AML-193 (cell line): ENCODE results near the gene FAM161A.
A peak's percentile ranks its signal among the peaks of the same experiment; 100 is the strongest.
"Not testable (repeated sequence)": the region's sequence is repeated elsewhere in the genome, so short reads cannot be mapped to it uniquely, and the experiment has no call there.

Experiments
- DNase-seq, 2 experiments: peaks; one replicate each; lab custom pipeline; 2025; lab: John Stamatoyannopoulos, UW

Gene FAM161A

DNA sequence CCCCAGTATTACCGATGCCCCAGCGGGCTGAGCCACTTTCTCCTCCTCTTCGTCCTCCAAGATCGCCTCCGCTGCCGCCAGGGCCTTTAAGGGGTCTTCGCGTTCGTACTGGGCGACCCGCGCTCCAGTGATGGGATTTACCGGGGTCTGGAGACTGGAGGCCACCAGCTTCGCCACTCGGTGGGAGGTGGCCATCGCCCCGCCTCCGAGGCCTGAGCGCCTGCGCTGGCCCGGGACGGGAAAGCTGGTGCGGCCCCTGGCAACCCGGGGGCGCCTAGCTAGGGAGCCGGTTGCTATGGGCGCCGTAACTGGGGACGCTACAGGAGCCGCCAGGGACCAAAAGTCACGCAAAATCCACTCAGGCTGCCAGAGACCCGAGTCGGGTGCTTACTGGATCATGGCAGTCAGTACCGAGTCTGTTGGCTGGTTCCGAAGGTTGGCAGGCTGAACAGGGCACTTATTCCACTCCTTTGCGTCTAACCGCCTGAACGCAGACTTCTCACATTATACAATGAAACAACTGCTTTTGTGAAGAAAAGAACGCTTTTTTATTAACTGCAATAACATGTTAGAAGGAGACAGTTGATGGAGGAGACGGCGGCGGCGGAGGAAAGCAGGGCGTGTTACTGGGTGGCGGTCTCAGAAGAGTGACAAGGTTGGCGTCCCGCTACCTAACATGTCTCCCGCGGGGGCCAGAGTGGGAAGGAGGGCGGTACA lies at the start of gene FAM161A:
Gene FAM161A (minus strand): TSS at position 214 of the 717 bp plus-strand sequence. CDS start 19 bp downstream, at position 195.
- DNase-seq = peak; percentile 66 to 75

GRCh38 chr2:61900281-61900680 lies 46.4 kb upstream of the FAM161A start:
- no peak for DNase-seq

DNA sequence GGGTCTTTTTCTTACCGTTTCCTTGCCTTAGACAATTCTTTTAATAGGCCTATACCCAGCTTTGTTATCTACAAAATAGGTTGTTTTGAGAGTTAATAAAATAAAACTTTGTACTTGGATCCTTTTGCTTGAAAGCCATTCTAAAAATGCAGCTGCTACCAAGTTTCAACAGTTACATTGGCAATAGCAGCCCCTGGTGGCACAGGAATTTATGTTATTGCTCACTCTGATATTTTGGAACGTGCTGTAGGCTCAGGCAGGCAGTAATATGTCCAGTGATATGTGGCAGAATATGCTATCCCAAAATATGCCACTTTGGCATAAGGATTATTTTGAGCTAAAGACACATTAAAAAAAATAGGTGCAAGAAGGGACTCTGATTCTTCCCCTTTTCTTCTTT lies 45.0 kb upstream of the FAM161A start:
- DNase-seq = peak; percentile 54 to 56

GRCh38 chr2:61888267-61889055 lies 34.6 kb upstream of the FAM161A start, which contains the start of gene CCT4:
CCT4 (minus strand) TSS chr2:61888656; CDS start chr2:61888507, 149 bp downstream.
- DNase-seq = peak; percentile 64 to 69

GRCh38 chr2:61887717-61888266 lies 33.9 kb upstream of the FAM161A start:
- DNase-seq = no peak

DNA sequence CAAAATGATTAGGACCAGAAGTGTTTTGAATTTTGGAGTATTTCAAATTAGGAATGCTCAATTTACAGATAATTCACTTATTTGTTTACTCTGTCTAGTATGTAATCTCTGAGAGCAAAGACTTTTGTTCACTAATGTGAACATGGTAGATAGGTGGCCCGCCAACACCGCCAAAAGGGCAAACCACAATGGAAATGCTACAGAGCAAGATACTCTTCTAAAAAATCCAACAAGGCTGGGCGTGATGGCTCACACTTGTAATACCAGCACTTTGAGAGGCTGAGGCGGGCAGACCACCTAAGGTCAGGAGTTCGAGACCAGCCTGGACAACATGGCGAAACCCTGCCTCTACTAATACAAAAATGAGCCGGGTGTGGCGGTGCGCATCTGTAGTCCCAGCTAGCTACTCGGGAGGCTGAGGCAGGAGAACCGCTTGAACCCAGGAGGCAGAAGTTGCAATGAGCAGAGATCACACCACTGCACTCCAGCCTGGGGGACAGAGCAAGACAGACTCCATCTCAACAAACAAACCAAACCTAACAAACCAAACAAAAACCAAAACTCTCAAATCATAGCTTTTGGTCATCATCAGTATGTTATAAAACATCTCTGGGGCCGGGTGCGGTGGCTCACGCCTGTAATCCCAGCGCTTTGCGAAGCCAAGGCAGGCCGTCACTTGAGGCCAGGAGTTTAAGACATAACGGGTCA lies 32.2 kb upstream of the FAM161A start:
- DNase-seq = no peak

- DNase-seq = no peak
These were observed 29.0 kb upstream of the FAM161A start for GRCh38 chr2:61882850-61883249.

- DNase-seq = not testable (repeated sequence)
These were observed 25.5 kb upstream of the FAM161A start for GRCh38 chr2:61879351-61879750.

DNA sequence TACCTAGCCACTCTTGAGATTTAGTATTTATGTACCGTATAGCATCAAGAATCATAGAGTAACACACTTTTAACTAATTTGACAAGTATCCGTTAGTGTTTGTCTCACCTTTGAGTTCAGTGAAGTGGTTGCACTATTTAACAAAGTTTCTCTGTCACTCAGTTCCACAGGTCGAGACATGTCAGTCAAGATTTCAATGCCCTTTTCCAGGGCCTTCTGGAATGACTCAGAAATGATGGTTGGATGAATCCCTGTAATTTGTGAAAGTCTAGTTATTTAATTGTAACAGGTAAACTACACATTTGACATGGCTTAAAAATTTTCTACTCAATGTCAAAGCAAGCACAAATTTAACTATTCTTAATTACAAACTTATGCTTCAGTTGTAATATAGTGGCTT lies 24.9 kb upstream of the FAM161A start:
- no peak for DNase-seq

DNA sequence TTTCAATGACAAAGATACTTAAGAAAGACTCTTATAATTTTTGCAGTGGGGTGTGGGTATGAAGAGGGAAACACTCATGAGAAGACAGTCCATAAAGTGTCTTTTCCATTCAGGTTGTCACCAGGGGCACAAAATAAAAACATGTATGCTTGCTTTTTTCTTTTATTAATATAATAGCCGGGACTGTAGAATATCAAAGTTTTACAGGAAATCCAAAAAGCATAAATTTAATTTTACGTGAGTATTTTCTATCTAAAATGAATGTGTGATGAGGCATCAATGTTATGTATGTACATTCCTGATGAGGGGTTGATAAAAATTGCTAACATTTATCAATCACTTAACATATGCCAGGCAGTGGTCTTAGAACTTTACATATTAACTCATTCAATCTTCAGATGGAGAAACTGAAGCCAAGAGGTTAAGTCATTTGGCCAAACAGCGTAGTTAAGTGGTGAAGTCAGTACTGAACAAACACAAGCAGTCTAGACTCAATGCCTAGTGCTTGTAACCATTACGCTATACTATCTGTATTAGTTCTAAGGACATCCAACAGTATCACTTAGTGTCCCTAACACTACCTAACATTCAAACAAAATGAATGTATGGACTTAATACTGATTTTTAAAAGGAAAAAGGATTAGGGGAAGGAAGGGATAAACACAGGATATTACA lies 23.8 kb upstream of the FAM161A start:
- no peak for DNase-seq

DNA sequence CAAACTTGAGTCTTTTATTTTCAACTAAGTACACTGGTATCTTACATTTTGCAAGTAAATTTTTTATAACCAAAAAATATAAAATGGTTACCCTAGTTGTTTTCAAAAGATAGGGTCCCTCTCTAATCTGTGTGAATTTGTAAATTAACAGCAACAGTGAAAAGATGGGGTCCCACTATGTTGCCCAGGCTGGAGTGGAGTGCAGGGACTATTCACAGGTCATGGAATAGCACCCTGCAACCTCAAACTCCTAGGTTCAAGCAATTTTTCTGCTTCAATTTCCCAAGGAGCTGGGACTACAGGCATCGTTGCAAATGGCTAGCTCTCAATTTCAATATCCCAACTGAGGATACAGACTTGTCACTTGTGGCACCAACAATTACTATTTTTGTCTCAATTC lies 22.5 kb upstream of the FAM161A start:
- no peak for DNase-seq

DNA sequence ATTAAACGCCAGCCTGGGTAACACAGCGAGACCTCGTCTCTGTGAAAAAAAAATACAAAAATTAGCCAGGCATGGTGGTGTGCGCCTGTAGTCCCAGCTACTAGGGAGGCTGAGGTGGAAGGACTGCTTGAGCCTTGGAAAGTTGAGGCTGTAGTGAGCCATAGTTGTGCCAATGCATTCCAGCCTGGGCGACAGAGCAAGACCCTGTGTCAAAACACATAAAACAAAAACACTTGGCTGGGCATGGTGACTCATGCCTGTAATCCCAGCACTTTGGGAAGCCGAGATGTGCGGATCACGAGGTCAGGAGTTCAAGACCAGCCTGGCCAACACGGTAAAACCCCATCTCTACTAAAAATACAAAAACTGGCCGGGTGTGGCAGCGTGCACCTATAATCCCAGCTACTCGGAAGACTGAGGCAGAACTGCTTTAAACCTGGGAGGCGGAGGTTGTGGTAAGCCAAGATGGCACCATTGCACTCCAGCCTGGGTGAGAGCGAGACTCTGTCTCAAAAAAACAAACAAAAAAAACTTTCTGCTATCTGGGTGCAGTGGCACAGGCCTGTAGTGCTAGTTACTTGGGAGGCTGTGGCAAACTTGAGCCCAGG lies 12.7 kb upstream of the FAM161A start:
- DNase-seq = not testable (repeated sequence)

DNA sequence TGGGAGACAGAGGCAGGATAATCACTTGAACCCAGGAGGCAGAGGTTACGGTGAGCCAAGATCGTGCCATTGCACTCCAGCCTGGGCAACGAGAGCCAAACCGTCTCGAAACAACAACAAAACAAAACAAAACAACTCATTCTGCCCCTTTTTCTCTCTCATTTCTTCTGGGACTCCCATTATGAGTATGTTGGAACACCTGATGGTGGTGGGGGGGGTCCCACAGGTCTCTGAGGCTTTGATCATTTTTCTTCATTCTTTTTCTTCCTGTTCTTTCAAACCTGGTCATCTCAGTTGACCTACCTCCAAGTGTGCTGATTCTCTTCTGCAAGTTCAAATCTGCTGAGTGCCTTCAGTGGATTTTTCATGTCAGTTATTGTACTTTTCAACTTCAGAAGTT lies 8.2 kb upstream of the FAM161A start:
- no peak for DNase-seq

GRCh38 chr2:61857224-61857623 lies 3.4 kb upstream of the FAM161A start:
- no peak for DNase-seq

DNA sequence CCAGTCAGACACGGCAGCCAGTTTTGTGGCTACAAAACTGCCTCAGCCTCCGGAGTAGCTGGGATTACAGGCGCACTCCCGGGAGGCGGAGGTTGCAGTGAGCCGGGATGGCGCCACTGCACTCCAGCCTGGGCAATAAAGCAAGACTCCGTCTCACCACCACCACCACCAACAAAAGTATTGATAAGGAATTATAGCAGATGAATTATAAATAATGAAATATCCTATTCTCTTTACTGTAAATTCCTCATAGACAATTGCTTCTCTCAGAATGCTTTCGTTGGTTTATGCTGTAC lies 1.4 kb upstream of the FAM161A start:
- no peak for DNase-seq

DNA sequence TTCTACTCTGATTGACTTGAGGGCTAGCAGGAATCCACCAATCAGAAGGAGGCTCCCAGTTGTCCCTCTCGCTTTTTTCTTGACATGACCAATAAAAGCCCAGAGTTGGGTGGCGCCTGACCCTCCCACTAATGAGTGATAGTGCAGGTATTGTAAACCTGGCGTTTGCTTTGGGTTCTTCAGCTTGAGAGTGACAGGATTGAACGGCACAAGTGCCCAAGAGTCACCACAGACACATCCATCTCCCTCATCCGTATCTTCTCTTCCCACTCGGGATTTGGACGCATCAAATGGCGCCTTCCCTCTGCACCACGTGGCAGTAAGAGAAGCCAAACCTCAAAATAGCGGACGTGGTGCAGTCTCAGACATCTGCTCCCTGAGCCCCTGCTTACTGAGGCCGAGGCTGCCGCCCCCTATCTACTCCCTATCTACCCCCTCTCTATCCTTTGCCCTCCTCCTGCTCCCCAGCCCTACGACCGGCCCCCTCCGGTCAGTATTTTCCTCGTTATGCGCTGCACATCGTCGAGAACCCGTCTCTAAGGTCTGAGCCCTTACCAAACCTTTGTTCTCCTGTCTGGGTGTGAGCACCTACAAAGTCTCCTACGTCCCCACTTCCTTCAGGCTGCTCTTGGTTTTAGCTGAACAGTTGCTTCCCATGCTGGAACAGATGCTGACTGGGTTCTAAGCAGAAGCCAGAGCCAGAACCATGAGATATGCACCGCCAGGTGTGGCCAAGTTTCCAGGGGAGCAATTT lies 881 bp upstream of the FAM161A start:
- peak; percentile 92 to 96 for DNase-seq

DNA sequence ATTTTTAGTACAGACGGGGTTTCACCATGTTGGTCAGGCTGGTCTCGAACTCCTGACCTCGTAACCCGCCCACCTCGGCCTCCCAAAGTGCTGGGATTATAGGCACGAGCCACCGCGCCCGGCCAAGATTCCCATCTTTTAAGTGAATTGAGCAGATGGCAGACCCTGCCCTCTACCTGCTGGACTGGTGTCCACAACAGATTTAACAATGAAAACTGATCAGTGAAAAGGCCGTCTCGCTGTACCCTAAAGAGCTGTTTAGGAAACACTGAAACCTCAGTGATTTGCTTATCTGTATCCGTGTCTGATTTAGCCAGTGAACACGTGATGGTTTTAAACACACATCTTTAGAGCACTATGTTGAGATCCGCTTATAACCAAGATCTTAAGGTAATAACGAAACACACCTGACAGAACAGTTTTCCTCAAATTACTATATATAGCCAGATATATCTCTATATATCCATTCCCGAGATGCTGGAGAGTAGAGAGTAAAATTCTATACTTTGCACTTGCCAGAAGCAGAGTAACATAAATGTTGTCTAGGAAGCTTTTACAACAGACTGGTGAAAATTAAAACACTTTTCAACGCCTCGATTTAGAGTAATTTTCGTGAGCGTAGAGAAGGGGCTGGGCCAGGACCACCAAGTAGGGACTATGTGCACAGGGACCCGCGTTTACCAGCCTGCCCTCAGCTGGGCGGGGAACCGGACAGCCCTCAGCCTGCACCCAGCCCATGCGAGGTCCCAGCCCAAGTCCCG lies 594 bp downstream of the FAM161A start:
- DNase-seq = peak in 1 of 2 experiments; percentile 36

- DNase-seq = not testable (repeated sequence)
These were observed 2.6 kb downstream of the FAM161A start for GRCh38 chr2:61851270-61851669.

DNA sequence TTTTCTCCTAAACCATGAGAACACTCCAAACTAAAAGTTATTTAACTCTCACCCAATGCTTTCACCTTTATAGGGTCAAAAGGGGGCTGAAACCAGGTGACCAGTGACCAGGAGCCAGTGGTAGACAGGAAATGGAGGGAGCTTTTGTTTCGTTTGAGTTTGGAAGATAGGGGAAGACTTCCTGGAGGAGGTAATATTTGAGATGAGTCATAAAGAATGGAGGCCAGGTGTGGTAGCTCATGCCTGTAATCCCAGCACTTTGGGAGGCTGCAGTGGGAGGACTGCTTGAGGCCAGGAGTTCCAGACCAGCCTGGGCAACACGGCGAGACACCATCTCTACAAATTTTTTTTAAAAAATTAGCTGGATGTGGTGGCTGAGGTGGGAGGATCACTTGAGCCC lies 8.5 kb downstream of the FAM161A start:
- no peak for DNase-seq

DNA sequence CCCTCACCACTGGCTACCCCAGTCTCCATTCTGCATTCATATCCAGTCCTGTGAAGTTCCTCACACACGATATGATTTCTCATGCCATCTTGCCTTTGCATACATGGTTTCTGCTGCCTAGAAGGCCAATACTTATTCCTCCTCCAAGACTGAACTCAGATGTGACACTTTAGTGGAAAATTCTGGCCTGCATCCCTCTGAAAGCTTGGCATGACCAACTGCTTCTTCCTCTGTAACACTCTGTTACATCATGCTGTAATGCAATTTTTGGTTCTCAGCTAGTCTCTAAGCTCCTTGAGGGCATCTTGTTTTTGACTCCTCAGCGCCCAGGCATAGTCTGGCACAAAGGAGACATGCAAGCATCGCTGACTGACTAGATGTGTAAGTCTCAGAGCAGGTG lies 12.6 kb downstream of the FAM161A start:
- DNase-seq = no peak
